Ectodermal cell (in vitro differentiated cells): ENCODE results near the gene LHB.
"Not testable (repeated sequence)": the region's sequence is repeated elsewhere in the genome, so short reads cannot be mapped to it uniquely, and the experiment has no call there.

Experiments used
- H3K27ac ChIP-seq: 2 replicates; pipeline ENCODE4 v1.7.0; 2013; ENCODE audit warnings: mild to moderate bottlenecking, low read depth, low read length; ENCODE audit not compliant: insufficient read depth, poor library complexity, severe bottlenecking
- H3K27me3 ChIP-seq: 2 replicates; pipeline ENCODE4 v1.7.0; 2013; ENCODE audit warnings: mild to moderate bottlenecking, low read length; ENCODE audit not compliant: insufficient read depth, control insufficient read depth, poor library complexity, severe bottlenecking
- H3K36me3 ChIP-seq: one replicate; pipeline ENCODE4 v1.7.0; 2013; ENCODE audit warnings: low read length; ENCODE audit not compliant: control insufficient read depth, insufficient read depth
- H3K4me1 ChIP-seq: one replicate; pipeline ENCODE4 v1.7.0; 2013; ENCODE audit warnings: low read length; ENCODE audit not compliant: control insufficient read depth, insufficient read depth
- H3K4me3 ChIP-seq: 2 replicates; pipeline ENCODE4 v1.7.0; 2013; ENCODE audit warnings: low read depth, low read length, control low read depth; ENCODE audit not compliant: insufficient read depth
- H3K9me3 ChIP-seq: 2 replicates; pipeline ENCODE4 v1.7.0; 2013; ENCODE audit warnings: mild to moderate bottlenecking, low read length, moderate library complexity; ENCODE audit not compliant: control insufficient read depth
- WGBS, 2 experiments: methylation state at CpG; one replicate each; pipeline ENCODE4 v1.1.7; 2013; ENCODE audit warnings: missing lambda C conversion rate in 2 of 2; 5-methylcytosine and 5-hydroxymethylcytosine counted together

The LHB gene

DNA sequence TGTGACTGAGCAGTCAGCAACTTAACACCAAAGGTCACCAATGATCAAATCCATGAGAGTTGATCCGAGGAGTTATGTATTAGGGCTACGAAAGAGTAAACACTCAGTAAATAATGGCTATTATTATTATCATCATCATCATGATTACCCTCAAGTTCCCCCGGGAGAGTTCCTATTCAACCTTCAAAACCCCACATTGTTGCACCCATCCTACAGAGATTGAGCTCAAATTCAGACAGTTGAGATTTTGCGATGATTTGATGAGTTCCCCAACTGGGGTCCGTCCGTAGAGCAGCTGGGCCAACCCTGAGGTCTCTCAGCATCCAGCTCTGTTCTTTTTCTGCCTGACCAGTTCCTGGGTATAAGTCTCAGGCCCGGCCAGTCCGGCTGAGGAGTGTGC lies 21.2 kb upstream of the LHB start:
- not testable (repeated sequence) for H3K27ac ChIP-seq, H3K27me3 ChIP-seq, H3K4me3 ChIP-seq, H3K36me3 ChIP-seq, H3K9me3 ChIP-seq, H3K4me1 ChIP-seq
- WGBS, 2 experiments: 95 to 98% methylated on average over 6 of the region's 8 CpGs

DNA sequence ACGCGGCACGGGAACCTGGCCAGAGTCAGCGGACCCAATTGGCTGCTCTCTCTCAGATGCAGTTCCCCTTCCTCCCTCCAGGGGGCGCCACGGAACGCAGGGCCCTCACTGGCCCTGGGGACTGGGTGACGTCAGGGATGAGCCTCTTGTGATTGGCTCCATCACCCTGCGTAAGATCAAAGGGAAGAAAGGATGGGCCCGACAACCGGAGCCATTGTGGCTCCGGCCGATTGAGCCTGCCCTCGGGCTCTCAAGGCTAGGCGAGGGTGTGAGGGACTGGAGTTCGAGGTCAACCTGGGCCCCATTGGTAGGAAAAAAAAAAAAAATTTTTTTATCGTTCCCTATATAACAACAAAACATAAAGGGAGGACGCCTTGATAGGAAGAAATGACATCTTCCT lies 19.9 kb upstream of the LHB start, which contains the start of gene CGB1:
CGB1 (minus strand) TSS at position 81 of the 400 bp plus-strand sequence. CDS start 184 bp downstream, outside the sequence.
- not testable (repeated sequence) for H3K27me3 ChIP-seq, H3K27ac ChIP-seq, H3K9me3 ChIP-seq, H3K4me1 ChIP-seq, H3K36me3 ChIP-seq, H3K4me3 ChIP-seq
- 56 to 61% methylated on average over 16 of the region's 18 CpGs for WGBS, 2 experiments

GRCh38 chr19:49031642-49032301 lies 14.9 kb upstream of the LHB start, which contains the start of gene CGB2:
Gene CGB2, plus strand, starts transcription at chr19:49031890. Its CDS starts 206 bp downstream, at chr19:49032096.
- H3K27ac ChIP-seq, H3K4me1 ChIP-seq, H3K27me3 ChIP-seq, H3K9me3 ChIP-seq, H3K36me3 ChIP-seq, H3K4me3 ChIP-seq: not testable (repeated sequence)
- WGBS, 2 experiments: 77 to 78% methylated on average over 28 of the region's 28 CpGs

DNA sequence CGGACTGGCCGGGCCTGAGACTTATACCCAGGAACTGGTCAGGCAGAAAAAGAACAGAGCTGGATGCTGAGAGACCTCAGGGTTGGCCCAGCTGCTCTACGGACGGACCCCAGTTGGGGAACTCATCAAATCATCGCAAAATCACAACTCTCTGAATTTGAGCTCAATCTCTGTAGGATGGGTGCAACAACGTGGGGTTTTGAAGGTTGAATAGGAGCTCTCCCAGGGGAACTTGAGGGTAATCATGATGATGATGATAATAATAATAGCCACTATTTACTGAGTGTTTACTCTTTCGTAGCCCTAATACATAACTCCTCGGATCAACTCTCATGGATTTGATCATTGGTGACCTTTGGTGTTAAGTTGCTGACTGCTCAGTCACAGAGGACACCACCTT lies 13.4 kb upstream of the LHB start:
- not testable (repeated sequence) for H3K36me3 ChIP-seq, H3K9me3 ChIP-seq, H3K27ac ChIP-seq, H3K4me3 ChIP-seq, H3K27me3 ChIP-seq, H3K4me1 ChIP-seq
- 97 to 98% methylated on average over 4 of the region's 8 CpGs for WGBS, 2 experiments

DNA sequence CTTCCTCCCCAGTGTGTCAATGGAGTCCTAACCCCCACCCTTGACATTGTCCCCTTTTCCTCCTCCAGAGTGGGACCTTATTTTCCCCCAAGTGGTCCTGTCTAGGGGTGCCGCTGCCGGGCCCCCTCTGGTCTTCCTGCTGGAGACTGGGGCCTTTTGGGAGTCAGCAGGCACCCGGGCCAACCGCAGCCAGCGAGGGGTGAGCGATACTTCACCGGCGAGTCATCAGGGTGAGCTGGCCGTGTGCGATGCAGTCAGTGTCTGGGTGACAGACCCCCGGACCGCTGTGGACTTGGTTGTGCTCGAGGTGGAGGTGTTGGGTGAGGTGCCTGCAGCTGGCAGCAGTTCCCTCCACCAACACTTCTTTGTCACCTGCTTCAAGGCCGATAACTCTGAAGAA lies 12.9 kb upstream of the LHB start:
- H3K4me3 ChIP-seq, H3K4me1 ChIP-seq, H3K27ac ChIP-seq, H3K9me3 ChIP-seq, H3K27me3 ChIP-seq, H3K36me3 ChIP-seq: not testable (repeated sequence)
- 85 to 88% methylated on average over 14 of the region's 14 CpGs for WGBS, 2 experiments

DNA sequence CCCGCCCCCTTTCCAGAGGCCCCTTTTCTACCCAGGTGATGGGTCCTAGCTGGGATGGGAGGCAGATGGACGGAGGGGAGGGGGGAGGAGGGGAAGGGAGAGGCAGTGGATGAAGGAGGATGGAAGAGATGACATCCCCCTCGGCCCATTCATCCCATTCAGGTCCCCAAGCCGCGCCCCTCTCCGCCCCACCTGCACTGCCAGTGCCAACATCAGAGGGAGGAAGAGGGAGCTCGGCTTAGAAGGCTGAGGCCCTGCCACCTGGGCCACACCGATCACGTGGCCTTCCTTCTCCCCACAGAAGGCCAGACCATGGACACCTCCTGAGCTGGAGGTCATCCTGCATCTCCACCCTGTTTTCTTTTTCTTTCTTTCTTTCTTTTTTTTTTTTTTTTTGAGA lies 11.8 kb upstream of the LHB start:
- H3K27ac ChIP-seq, H3K4me3 ChIP-seq, H3K36me3 ChIP-seq, H3K9me3 ChIP-seq, H3K27me3 ChIP-seq, H3K4me1 ChIP-seq: not testable (repeated sequence)
- 85 to 88% methylated on average over 8 of the region's 9 CpGs for WGBS, 2 experiments

- WGBS, 2 experiments: 88% methylated on average over 23 of the region's 23 CpGs
- H3K9me3 ChIP-seq, H3K4me3 ChIP-seq, H3K27ac ChIP-seq, H3K27me3 ChIP-seq, H3K36me3 ChIP-seq, H3K4me1 ChIP-seq: not testable (repeated sequence)
Measured at GRCh38 chr19:49025599-49025998, 8.7 kb upstream of the LHB start.

GRCh38 chr19:49025088-49025487 lies 8.2 kb upstream of the LHB start:
- H3K27me3 ChIP-seq, H3K9me3 ChIP-seq, H3K4me3 ChIP-seq, H3K27ac ChIP-seq, H3K36me3 ChIP-seq, H3K4me1 ChIP-seq: not testable (repeated sequence)
- WGBS, 2 experiments: 100% methylated on average over 1 of the region's 6 CpGs; no CpG with 5 or more reads in 1 of the 2 experiments

DNA sequence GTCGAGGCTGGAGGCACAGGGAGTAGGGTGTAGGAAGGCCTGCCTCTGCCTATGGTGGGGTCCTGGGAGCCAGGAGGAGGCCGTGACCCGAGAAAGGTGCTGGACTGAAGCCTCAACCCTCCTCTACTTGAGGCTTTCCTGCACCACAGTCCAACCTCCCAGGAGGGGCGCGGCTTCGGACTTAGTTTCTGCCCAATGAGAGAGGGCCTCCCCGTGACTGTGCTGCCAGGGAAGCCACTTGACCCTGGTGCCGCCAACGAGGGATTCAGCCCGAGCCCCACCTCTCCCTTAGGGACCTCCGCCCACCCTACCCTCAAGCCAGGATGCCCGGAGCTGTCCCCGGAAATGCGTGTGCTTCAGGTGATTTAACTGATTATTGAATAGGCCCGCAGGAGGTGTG lies 7.3 kb upstream of the LHB start, which contains the start of gene CGB3:
CGB3 (minus strand) TSS at position 101 of the 400 bp plus-strand sequence. CDS start 362 bp downstream, outside the sequence.
- not testable (repeated sequence) for H3K4me1 ChIP-seq, H3K4me3 ChIP-seq, H3K36me3 ChIP-seq, H3K9me3 ChIP-seq, H3K27me3 ChIP-seq, H3K27ac ChIP-seq
- 74 to 79% methylated on average over 12 to 13 of the region's 15 CpGs for WGBS, 2 experiments

DNA sequence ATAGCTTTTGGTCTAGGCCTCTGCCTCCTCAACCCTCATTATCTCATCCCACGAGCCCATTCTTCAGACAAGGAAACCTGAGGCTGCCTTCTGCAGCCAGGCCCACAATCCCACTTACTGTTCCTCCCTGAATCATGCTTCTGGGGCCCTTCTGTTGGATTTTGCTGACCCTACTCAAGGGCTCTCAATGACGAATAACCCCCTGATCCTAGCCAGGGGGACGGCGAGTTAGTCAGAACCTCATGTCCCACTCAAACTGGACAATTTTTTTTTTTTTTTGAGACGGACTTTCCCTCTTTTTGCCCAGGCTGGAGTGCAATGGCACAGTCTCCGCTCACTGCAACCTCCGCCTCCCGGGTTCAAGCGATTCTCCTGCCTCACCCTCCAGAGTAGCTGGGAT lies 5.2 kb upstream of the LHB start:
- Histone ChIP-seq H3K4me3 (no peak overlapping the region), H3K4me1 (no peaks in the 10 kb centered on the region), H3K27me3 (peaks cover 29% of the 10 kb centered on the region), H3K36me3 (no peaks in the 10 kb centered on the region), H3K27ac (no peak overlapping the region), H3K9me3 (no peaks in the 10 kb centered on the region)
- WGBS, 2 experiments: 89 to 92% methylated on average over 9 of the region's 9 CpGs
